Fibroblast of lung (primary cell): ENCODE data around the gene MT1G.
"Not testable (repeated sequence)": the region's sequence is repeated elsewhere in the genome, so short reads cannot be mapped to it uniquely, and the experiment has no call there.

Experiments used
- CTCF ChIP-seq, 2 donors: IDR thresholded peaks in 1 of 2; conservative IDR thresholded peaks in 1 of 2; 1 replicate in 1 of 2; 2 replicates in 1 of 2; pipeline ENCODE4 v1.5.1; 2011 to 2012; ENCODE audit warnings: low read length in 2 of 2, control low read depth in 1 of 2, inconsistent platforms in 1 of 2, low read depth in 1 of 2, mild to moderate bottlenecking in 1 of 2
- EZH2 ChIP-seq: IDR thresholded peaks from 2 replicates; pipeline ENCODE4 v1.5.1; 2012; ENCODE audit warnings: low read length, control low read depth, mild to moderate bottlenecking; ENCODE audit errors: missing control alignments

- TF ChIP-seq CTCF (conservative IDR thresholded peaks at IDR 0.05 in 1 of 2, IDR thresholded peaks at IDR 0.05 in 1 of 2; ENCODE audit: low read depth in 1 of 2, low read length in 2 of 2); EZH2: not testable (repeated sequence)
These were observed 4.3 kb upstream of the MT1G start for GRCh38 chr16:56672171-56672570.
